CD4-positive, alpha-beta T cell treated with Interleukin-17A for 4 hours (primary cell): Measurements from ENCODE around the gene SLC44A4.
"Not testable (repeated sequence)": the region's sequence is repeated elsewhere in the genome, so short reads cannot be mapped to it uniquely, and the experiment has no call there.

Source experiments
- DNase-seq: peaks from one replicate; pipeline ENCODE4 v3.0.0-alpha.2; 2020; ENCODE audit warnings: mixed read lengths

SLC44A4 gene

DNA sequence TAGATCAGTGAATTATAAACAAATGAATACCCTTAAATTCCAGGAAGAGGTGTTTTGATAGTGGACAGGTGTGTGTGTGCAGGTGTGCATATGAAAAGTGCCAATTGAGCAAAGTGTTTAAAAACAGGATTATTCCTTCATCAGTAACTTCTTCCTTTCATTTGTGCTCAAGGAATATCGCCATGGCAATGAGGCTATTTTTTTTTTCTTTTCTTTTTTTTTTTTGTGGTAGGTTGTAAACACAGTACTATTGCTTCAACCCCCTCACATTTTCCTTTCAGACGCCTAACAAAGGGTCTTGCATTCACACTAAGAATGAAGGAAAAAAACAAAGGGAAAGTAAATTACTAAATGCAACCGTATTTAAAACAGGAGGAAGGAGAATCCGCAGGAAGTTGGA lies 53.2 kb downstream of the SLC44A4 start:
- DNase-seq: no peak

DNA sequence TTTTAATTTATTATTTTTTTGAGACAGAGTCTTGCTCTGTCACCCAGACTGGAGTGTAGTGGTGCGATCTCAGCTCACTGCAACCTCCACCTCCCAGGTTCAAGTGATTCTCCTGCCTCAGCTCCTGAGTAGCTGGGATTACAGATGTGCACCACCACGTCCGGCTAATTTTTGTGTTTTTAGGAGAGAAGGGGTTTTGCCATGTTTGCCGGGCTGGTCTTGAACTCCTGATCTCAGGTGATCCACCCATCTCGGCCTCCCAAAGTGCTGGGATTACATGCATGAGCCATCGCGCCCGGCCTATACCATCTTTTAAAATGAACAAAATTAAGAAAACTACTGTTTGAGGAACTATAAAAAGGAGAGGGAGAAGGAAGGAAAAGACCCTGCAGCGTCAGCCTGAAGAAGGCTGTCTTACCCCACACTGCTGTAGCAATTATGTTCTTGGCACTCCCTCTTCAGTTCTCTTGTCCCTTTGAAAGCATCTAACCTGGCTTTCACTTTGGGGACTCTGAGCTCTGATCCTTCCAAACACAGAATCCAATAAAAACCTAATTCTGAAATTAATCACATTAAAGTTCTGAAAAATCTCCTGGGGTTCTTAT lies 55.1 kb downstream of the SLC44A4 start:
- not testable (repeated sequence) for DNase-seq

DNA sequence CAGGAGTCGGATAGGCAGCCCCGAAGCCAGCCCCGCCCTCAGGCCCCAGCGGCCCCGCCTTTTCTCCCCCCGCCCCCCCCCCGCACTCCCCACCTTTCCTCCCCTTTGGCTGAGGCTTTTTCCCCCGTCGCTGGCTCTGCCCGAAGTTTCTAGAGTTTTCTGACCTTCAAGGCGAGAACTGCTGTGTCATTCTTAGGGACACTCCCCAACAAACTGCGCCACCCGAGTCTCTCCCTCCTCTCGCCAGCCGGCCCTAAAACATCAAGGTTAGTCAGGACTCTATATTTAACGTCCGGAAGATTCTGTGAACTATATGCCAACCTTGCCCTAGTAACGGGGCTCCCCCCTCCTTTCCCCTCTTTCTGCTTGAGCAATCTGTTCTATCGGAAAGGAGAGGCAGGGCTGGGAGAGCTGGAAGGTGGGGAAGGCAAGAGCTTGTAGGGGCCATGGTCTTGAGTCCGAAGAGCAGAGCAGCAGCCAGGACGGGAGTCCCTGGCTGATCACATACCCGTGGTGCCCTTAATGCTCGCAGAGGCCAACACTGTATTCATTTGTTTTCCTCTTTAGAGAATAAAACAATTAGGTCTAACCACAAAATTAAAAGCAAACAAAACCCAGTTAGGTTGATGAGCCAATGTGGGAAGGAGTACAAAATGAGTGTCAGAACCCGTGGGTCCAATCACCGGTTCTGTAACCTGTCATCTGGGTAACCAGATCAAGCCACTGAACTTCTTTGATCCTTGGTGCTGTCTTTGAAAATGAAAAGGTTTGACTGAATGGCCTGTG lies 56.6 kb downstream of the SLC44A4 start:
- peak; percentile 83 for DNase-seq

DNA sequence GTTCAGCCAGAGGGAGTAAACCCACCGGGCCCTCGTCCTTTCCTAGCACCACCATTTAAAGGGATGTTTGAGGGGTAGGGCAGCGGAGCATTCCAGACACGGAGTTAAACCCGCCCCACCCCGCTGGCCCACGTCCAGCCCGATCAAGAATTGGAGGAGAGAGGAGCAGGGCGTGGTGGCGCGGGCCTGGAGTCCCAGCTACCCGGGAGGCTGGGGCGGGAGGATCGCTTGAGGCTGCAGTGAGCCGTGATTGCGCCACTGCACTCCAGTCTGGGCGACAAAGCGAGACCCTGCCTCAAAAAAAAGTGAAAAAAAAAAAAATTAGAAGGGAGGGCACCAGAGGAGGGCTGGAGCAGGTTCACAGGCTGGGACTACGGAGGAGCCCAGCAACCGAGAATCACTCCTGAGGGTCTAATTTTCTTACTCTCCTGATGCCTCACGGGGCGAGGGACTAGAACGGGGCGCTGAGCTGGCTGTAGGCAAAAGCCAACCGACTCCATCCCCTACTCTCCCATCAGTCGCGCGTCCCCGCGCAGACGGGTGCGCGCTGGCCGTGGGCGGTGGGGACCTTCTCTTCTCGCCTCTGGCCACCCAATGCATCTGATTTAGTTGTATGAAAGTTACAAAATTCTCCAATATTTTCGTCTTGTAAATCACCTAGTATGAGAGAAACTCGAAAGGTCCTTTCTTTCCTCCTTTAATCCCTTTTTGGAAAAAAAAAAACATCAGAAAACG lies 57.3 kb downstream of the SLC44A4 start:
- DNase-seq: no peak

DNA sequence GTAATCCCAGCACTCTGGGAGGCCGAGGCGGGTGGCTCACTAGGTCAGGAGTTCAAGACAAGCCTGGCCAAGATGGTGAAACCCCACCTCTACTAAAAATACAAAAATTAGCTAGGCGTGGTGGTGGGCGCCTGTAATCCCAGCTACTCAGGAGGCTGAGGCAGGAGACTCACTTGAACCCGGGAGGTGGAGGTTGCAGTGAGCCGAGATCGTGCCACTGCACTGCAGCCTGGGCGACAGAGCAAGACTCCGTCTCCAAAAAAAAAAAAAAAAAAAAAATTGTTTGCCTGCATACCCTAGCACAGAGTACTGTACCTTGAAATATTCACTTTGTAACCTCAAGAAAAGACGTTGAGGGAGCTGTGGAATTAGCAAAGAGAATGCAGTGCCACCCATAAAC lies 58.4 kb downstream of the SLC44A4 start:
- DNase-seq: not testable (repeated sequence)

DNA sequence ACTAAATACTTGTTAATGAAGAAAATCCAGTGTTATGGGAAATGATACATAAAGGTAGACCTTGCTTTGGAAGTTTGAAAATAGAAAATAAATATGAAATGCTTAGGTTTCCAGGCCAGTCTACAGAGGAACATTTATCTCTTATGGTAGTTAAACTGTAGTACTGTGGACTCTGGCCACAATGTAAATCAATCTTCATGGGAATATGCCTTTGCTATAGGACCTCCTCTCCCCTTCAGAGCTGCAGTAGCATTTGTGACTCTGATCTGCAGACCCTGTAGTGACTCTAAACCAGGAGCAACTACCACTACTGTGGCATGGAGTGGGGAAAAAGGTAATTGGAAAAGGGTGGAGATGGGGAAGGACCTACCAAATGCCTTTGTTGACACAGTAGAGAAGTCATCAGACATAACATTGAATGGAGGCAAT lies 58.9 kb downstream of the SLC44A4 start:
- DNase-seq: no peak

DNA sequence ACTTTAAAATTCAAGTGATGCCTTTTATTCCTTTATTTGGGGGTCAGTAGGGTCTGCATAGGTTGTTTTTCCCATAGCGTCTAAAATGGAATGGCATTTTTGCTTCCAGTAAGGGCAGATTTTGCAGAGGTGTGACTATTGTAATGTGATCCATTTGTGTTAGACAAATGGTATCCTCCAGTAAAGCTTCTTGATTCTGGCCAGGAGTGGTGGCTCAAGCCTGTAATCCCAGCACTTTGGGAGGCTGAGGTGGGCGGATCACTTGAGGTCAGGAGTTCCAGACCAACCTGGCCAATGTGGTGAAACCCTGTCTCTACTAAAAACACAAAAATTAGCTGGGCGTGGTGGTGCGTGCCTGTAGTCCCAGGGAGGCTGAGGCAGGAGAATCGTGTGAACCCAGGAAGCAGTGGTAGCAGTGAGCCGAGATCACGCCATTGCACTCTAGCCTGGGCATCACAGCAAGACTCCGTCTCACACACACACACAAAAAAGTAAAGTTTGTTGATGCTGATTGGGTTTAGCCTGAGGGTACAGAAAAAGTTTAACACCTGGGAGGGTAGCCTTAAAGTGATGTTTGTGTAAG lies 60.8 kb downstream of the SLC44A4 start:
- peak; percentile 23 for DNase-seq

DNA sequence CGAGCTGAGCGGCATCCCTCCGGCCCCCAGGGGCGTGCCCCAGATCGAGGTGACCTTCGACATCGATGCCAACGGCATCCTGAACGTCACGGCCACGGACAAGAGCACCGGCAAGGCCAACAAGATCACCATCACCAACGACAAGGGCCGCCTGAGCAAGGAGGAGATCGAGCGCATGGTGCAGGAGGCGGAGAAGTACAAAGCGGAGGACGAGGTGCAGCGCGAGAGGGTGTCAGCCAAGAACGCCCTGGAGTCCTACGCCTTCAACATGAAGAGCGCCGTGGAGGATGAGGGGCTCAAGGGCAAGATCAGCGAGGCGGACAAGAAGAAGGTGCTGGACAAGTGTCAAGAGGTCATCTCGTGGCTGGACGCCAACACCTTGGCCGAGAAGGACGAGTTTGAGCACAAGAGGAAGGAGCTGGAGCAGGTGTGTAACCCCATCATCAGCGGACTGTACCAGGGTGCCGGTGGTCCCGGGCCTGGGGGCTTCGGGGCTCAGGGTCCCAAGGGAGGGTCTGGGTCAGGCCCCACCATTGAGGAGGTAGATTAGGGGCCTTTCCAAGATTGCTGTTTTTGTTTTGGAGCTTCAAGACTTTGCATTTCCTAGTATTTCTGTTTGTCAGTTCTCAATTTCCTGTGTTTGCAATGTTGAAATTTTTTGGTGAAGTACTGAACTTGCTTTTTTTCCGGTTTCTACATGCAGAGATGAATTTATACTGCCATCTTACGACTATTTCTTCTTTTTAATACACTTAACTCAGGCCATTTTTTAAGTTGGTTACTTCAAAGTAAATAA lies 61.5 kb downstream of the SLC44A4 start:
- not testable (repeated sequence) for DNase-seq

DNA sequence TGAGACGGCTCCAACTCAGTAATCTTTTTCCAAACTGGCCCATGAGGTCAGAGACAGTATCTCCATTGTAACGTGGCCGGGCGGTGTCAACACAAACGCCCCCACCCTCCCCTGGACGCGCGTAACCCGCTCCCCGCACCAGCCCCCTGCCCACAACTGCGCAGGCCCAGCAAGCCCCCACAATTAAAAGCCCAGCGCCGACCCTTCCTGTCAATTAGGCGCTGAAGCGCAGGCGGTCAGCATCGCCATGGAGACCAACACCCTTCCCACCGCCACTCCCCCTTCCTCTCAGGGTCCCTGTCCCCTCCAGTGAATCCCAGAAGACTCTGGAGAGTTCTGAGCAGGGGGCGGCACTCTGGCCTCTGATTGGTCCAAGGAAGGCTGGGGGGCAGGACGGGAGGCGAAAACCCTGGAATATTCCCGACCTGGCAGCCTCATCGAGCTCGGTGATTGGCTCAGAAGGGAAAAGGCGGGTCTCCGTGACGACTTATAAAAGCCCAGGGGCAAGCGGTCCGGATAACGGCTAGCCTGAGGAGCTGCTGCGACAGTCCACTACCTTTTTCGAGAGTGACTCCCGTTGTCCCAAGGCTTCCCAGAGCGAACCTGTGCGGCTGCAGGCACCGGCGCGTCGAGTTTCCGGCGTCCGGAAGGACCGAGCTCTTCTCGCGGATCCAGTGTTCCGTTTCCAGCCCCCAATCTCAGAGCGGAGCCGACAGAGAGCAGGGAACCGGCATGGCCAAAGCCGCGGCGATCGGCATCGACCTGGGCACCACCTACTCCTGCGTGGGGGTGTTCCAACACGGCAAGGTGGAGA lies 63.6 kb downstream of the SLC44A4 start, which contains the start of the genes HSPA1A and HSPA1L:
Gene HSPA1A (plus strand): TSS at position 519 of the 814 bp plus-strand sequence. CDS start 214 bp downstream, at position 733.
Gene HSPA1L (minus strand): TSS at position 259 of the 814 bp plus-strand sequence. CDS start 3,311 bp downstream, outside the sequence.
- DNase-seq: peak; percentile 76

DNA sequence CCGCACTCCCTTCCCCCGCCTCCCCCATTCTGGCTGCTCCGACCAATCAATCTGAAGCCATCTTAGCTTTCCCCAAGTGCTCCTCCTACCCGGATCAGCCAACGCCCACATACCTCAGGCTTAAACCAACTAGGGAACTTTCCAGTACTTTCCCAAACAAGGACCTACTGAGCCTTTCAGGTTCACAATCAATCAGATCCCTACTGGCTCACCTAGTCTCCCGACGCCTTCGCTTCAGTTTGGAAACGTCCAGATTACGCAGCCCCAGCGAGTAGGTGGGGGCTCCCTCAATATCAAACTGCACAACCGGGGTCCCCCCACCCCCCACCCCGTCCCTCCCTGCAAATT lies 64.1 kb downstream of the SLC44A4 start:
- peak; percentile 79 for DNase-seq

DNA sequence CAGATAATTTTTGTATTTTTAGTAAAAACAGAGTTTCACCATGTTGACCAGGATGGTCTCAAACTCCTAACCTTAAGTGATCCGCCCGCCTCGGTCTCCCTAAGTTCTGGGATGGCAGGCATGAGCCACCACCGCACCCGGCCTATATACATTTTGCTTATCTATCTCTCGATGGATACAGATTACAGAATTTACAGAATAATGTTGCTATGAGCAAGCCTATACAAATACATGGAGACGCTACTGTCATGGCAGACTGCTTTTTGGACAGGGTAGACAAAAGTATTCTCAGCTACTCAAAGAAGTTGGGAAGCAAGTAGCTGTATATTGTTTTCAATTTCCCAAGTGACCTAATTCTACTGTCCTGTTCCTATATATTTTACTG lies 65.3 kb downstream of the SLC44A4 start:
- DNase-seq: no peak
